ENCODE data around the gene CCN6. TPM values are rescaled to one million over a fixed set of nuclear protein-coding genes. Genes with fewer than 3 reads are reported as not detected.

CCN6 gene
- total RNA-seq, 2 donors from 2014 or later = not detected

- Mint-ChIP-seq H3K9me3 (no peaks in the 10 kb centered on the region), H3K36me3 (ENCODE audit: low read depth) (no peaks in the 10 kb centered on the region), H3K4me1 (peaks cover 8% of the 10 kb centered on the region), H3K27me3 (ENCODE audit: insufficient read depth) (no peaks in the 10 kb centered on the region), H3K4me3 (no peak overlapping the region), H3K27ac (no peak overlapping the region)
- no peak overlapping the region for H3K4me3 ChIP-seq (ENCODE audit: low read length)
- no peaks in the 10 kb centered on the region for H3K27me3 ChIP-seq (ENCODE audit: control insufficient read depth, insufficient read depth, low read length, poor library complexity, severe bottlenecking)
- no peaks in the 10 kb centered on the region for H3K36me3 ChIP-seq (ENCODE audit: control insufficient read depth, insufficient read depth, low read length)
- peak; percentile 60 for TF ChIP-seq CTCF (conservative IDR thresholded peaks at IDR 0.05)
- 100% methylated on average over 1 of the region's 1 CpG; no CpG with 5 or more reads in 1 of the 2 experiments for WGBS, 2 experiments (ENCODE audit: insufficient coverage in 1 of 2, insufficient read length in 1 of 2)
- H3K27ac ChIP-seq (ENCODE audit: low read depth, low read length) = no peak overlapping the region
- DNase-seq = no peak
- H3K9me3 ChIP-seq (ENCODE audit: control insufficient read depth, low read length) = no peaks in the 10 kb centered on the region
- peaks cover 6% of the 10 kb centered on the region for H3K4me1 ChIP-seq (ENCODE audit: control insufficient read depth, insufficient read depth, low read length)
- H3K9ac ChIP-seq (ENCODE audit: extremely low read depth, low read length, poor library complexity, severe bottlenecking) = no peak overlapping the region
These were observed 62.3 kb downstream of the CCN6 start for GRCh38 chr6:112116221-112116620.

GRCh38 chr6:112117554-112117953, 63.6 kb downstream of the CCN6 start:
- no peak for DNase-seq
- Histone ChIP-seq H3K4me3 (ENCODE audit: low read length) (no peak overlapping the region), H3K36me3 (ENCODE audit: control insufficient read depth, insufficient read depth, low read length) (no peaks in the 10 kb centered on the region), H3K27me3 (ENCODE audit: control insufficient read depth, insufficient read depth, low read length, poor library complexity, severe bottlenecking) (no peaks in the 10 kb centered on the region), H3K4me1 (ENCODE audit: control insufficient read depth, insufficient read depth, low read length) (peaks cover 3% of the 10 kb centered on the region), H3K9ac (ENCODE audit: extremely low read depth, low read length, poor library complexity, severe bottlenecking) (no peak overlapping the region), H3K27ac (ENCODE audit: low read depth, low read length) (no peak overlapping the region), H3K9me3 (ENCODE audit: control insufficient read depth, low read length) (no peaks in the 10 kb centered on the region)
- TF ChIP-seq CTCF (conservative IDR thresholded peaks at IDR 0.05) = no peak
- Mint-ChIP-seq H3K27me3 (ENCODE audit: insufficient read depth) (no peaks in the 10 kb centered on the region), H3K9me3 (no peaks in the 10 kb centered on the region), H3K36me3 (ENCODE audit: low read depth) (no peaks in the 10 kb centered on the region), H3K4me1 (peaks cover 5% of the 10 kb centered on the region), H3K27ac (no peak overlapping the region), H3K4me3 (no peak overlapping the region)
- 94 to 100% methylated on average over 1 of the region's 1 CpG for WGBS, 2 experiments (ENCODE audit: insufficient coverage in 1 of 2, insufficient read length in 1 of 2)

GRCh38 chr6:112118034-112118433, 64.1 kb downstream of the CCN6 start:
- Mint-ChIP-seq H3K4me3 (no peak overlapping the region), H3K36me3 (ENCODE audit: low read depth) (no peaks in the 10 kb centered on the region), H3K27me3 (ENCODE audit: insufficient read depth) (no peaks in the 10 kb centered on the region), H3K9me3 (no peaks in the 10 kb centered on the region), H3K4me1 (peaks cover 5% of the 10 kb centered on the region), H3K27ac (no peak overlapping the region)
- no peaks in the 10 kb centered on the region for H3K9me3 ChIP-seq (ENCODE audit: control insufficient read depth, low read length)
- no peak for DNase-seq
- H3K4me3 ChIP-seq (ENCODE audit: low read length) = no peak overlapping the region
- peaks cover 3% of the 10 kb centered on the region for H3K4me1 ChIP-seq (ENCODE audit: control insufficient read depth, insufficient read depth, low read length)
- no peaks in the 10 kb centered on the region for H3K36me3 ChIP-seq (ENCODE audit: control insufficient read depth, insufficient read depth, low read length)
- H3K27ac ChIP-seq (ENCODE audit: low read depth, low read length) = no peak overlapping the region
- TF ChIP-seq CTCF (conservative IDR thresholded peaks at IDR 0.05) = no peak
- H3K9ac ChIP-seq (ENCODE audit: extremely low read depth, low read length, poor library complexity, severe bottlenecking) = no peak overlapping the region
- no peaks in the 10 kb centered on the region for H3K27me3 ChIP-seq (ENCODE audit: control insufficient read depth, insufficient read depth, low read length, poor library complexity, severe bottlenecking)

Other genes starting within 250 kb of the CCN6 start
- 10 to 100 TPM; 70.0 to 96.4 TPM for gene FYN, start 180.7 kb upstream of the CCN6 start, total RNA-seq
- 10 to 100 TPM; 27.7 to 40.2 TPM for gene TUBE1, start 33.4 kb downstream of the CCN6 start, total RNA-seq
- gene FAM229B, start 33.5 kb downstream of the CCN6 start, total RNA-seq = 10 to 100 TPM; 21.0 to 24.3 TPM
- gene LAMA4, start 200.5 kb downstream of the CCN6 start, total RNA-seq = 1 to 10 TPM in 1 of 2 donors, under 1 TPM in 1; 0.24 to 3.7 TPM

All from endodermal cell (in vitro differentiated cells).